OCI-LY3 (cell line): Measurements from ENCODE around the gene SMYD1.

ENCODE experiments used
- H2AFZ ChIP-seq: fragments of 200-600, 300-600 bp; shearing (Covaris generic); 2 replicates; pipeline ENCODE4 v1.6.0; 2014; ENCODE audit warnings: antibody characterized with exemption, low read depth, low read length
- H3K27ac ChIP-seq: fragments of 200-600, 300-600 bp; sonication (generic); 2 replicates; pipeline ENCODE4 v1.5.1; 2014; ENCODE audit warnings: mild to moderate bottlenecking, low read length, moderate library complexity, mixed read lengths
- H3K27me3 ChIP-seq: fragments of 200-600, 300-600 bp; sonication (generic); 2 replicates; pipeline ENCODE4 v1.6.1; 2014; ENCODE audit warnings: low read depth, low read length, mixed read lengths
- H3K36me3 ChIP-seq: fragments of 200-600, 300-600 bp; sonication (generic); replicated peaks from 2 replicates; pipeline ENCODE3; 2014; ENCODE audit warnings: low read depth, low read length, mixed read lengths
- H3K4me1 ChIP-seq: fragments of 300-600, 200-600 bp; sonication (generic); 2 replicates; pipeline ENCODE4 v1.6.1; 2014; ENCODE audit warnings: low read length, mixed read lengths
- H3K4me2 ChIP-seq: fragments of 200-600, 300-600 bp; sonication (generic); 2 replicates; pipeline ENCODE4 v1.6.1; 2014; ENCODE audit warnings: low read length, mixed read lengths
- H3K4me3 ChIP-seq: fragments of 300-600, 200-600 bp; sonication (generic); 2 replicates; pipeline ENCODE4 v1.5.1; 2014; ENCODE audit warnings: antibody characterized with exemption, mild to moderate bottlenecking, low read length, moderate library complexity
- H3K79me2 ChIP-seq: fragments of 300-600, 200-600 bp; shearing (Covaris generic); 2 replicates; pipeline ENCODE4 v1.6.1; 2014; ENCODE audit warnings: mild to moderate bottlenecking, low read length, mixed read lengths
- H3K9ac ChIP-seq: fragments of 300-600, 200-600 bp; shearing (Covaris generic); 2 replicates; pipeline ENCODE4 v1.6.0; 2014; ENCODE audit warnings: mild to moderate bottlenecking, low read length, moderate library complexity
- H3K9me3 ChIP-seq: fragments of 200-600, 300-600 bp; shearing (Covaris generic); 2 replicates; pipeline ENCODE4 v1.6.1; 2014; ENCODE audit warnings: low read length, mixed read lengths; ENCODE audit not compliant: insufficient read depth
- H4K20me1 ChIP-seq: fragments of 200-600, 300-600 bp; sonication (generic); 2 replicates; pipeline ENCODE4 v1.6.1; 2016; ENCODE audit warnings: low read length, mixed read lengths; ENCODE audit not compliant: insufficient read depth
- EZH2phosphoT487 ChIP-seq: fragments of 200-600 bp; shearing (Covaris generic); IDR thresholded peaks from 2 replicates; pipeline ENCODE4 v1.6.1; 2018; ENCODE audit warnings: antibody characterized with exemption, mixed run types, low read depth
- TF ChIP-seq, protein P1 (sequence below): fragments of 200-600, 300-600 bp; sonication (generic); IDR thresholded peaks from 2 replicates; pipeline ENCODE4 v1.5.1; 2014; ENCODE audit warnings: antibody characterized with exemption, low read length, low read depth

SMYD1 gene

DNA sequence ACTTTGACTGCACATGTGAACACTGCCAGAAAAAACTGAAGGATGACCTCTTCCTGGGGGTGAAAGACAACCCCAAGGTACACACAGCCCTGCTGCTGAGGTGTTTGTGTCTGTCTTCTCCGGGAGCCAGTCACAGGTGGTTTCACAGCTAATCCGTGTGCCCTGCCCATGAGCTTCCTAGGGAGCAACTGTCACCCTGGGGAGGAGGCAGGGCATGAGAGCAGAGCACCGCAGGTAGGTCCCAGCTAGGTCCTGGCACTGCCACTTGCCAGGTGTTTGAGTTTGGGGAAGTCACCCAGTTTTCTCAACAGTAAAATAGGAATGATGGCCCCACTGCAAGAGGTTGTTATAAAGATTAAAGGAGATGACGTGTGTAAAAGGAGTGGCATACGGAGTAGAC lies 29.1 kb downstream of the SMYD1 start:
- Histone ChIP-seq H4K20me1 (no peaks in the 10 kb centered on the region), H3K9me3 (no peaks in the 10 kb centered on the region), H3K4me3 (no peak overlapping the region), H3K27ac (no peak overlapping the region), H2AFZ (no peak overlapping the region), H3K4me2 (no peak overlapping the region), H3K4me1 (no peaks in the 10 kb centered on the region), H3K9ac (no peak overlapping the region), H3K36me3 (no peaks in the 10 kb centered on the region), H3K79me2 (no peaks in the 10 kb centered on the region), H3K27me3 (no peaks in the 10 kb centered on the region; the same call in 1 of the 2 replicates)
- TF ChIP-seq, protein P1, sequence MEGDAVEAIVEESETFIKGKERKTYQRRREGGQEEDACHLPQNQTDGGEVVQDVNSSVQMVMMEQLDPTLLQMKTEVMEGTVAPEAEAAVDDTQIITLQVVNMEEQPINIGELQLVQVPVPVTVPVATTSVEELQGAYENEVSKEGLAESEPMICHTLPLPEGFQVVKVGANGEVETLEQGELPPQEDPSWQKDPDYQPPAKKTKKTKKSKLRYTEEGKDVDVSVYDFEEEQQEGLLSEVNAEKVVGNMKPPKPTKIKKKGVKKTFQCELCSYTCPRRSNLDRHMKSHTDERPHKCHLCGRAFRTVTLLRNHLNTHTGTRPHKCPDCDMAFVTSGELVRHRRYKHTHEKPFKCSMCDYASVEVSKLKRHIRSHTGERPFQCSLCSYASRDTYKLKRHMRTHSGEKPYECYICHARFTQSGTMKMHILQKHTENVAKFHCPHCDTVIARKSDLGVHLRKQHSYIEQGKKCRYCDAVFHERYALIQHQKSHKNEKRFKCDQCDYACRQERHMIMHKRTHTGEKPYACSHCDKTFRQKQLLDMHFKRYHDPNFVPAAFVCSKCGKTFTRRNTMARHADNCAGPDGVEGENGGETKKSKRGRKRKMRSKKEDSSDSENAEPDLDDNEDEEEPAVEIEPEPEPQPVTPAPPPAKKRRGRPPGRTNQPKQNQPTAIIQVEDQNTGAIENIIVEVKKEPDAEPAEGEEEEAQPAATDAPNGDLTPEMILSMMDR, result no peak
- TF ChIP-seq EZH2phosphoT487, result no peak

DNA sequence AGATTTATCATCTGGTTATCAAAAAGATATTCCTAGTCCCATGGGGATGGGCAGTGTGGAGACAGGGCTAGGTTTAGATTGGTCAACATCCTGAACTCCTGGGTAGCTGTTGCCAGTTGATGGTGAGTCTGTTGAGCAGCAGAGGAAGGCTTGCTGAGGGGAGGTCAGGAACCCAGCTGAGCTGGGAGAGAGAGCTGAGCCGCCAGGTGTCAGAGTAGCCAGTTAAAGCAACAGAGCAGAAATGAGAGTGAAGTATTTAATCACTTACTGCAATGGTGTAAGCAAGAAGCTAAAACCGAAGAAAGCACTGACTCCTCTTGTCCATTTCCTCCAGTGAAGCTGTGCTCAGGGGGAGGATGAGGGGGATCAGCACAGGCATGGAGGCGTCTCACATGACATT lies 29.6 kb downstream of the SMYD1 start:
- peaks cover under 1% of the 10 kb centered on the region; the same call in 1 of the 2 replicates for H3K27me3 ChIP-seq
- no peaks in the 10 kb centered on the region for H3K9me3 ChIP-seq
- TF ChIP-seq EZH2phosphoT487, result no peak
- TF ChIP-seq, protein P1, result no peak
- no peaks in the 10 kb centered on the region for H3K79me2 ChIP-seq
- H2AFZ ChIP-seq, result no peak overlapping the region
- H3K4me3 ChIP-seq, result no peak overlapping the region
- H3K4me2 ChIP-seq, result no peak overlapping the region
- no peak overlapping the region for H3K9ac ChIP-seq
- no peaks in the 10 kb centered on the region for H3K36me3 ChIP-seq
- no peak overlapping the region for H3K27ac ChIP-seq
- H3K4me1 ChIP-seq, result no peaks in the 10 kb centered on the region
- no peaks in the 10 kb centered on the region for H4K20me1 ChIP-seq

DNA sequence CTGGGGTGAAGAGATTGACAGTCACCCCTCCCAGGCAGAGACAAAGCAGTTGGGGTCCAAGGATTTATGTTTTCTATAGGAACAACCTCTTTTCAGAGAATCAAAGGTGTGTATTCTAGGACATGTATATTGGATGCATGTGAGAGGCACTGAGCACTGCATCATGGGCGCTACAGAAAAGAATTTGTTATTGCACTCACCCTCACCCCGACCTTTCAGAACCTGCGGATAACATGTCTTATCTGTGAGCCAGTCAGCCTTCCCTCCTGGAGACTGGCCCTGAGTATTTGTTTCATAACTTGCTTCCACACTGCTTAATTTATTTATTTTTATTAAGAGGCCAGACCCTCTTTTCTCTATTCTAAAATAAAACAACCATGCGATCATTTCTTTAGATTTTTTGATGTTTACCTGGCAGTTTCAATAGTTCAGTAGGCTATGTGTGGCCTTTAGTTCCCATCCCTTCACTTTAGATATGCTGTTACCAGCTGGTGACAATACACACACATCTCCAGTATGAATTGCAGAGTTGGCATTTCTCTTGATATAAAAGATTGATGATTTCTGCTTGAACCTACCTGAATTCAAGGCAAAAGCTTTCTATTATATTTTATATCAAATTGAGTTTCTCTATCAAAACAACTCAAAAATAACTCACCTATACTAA lies 30.4 kb downstream of the SMYD1 start:
- no peaks in the 10 kb centered on the region for H3K36me3 ChIP-seq
- no peak overlapping the region for H3K4me2 ChIP-seq
- no peak overlapping the region for H3K4me3 ChIP-seq
- no peak overlapping the region for H3K9ac ChIP-seq
- H3K79me2 ChIP-seq, result no peaks in the 10 kb centered on the region
- no peaks in the 10 kb centered on the region for H3K9me3 ChIP-seq
- H3K4me1 ChIP-seq, result no peaks in the 10 kb centered on the region
- no peak overlapping the region for H2AFZ ChIP-seq
- TF ChIP-seq, protein P1, result no peak
- TF ChIP-seq EZH2phosphoT487, result no peak
- no peaks in the 10 kb centered on the region for H4K20me1 ChIP-seq
- H3K27me3 ChIP-seq, result peaks cover 7% of the 10 kb centered on the region; the same call in 1 of the 2 replicates
- no peak overlapping the region for H3K27ac ChIP-seq

DNA sequence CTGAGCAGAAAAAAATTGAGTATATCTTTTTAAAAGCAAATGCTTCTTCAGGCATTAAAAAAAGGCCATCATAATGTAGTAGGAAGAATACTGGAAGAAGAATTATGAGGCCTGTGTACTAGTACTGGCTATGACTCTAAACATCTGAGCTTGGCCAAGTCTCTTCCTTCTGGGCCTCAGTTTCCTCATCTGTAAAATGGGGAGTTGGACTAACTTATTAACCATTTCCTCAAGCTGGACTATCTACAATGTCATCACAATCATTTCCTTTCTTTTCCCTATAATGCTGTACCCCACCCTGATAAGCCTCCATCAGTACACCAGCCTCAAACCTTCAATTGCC lies 30.9 kb downstream of the SMYD1 start:
- H2AFZ ChIP-seq, result no peak overlapping the region
- no peaks in the 10 kb centered on the region for H4K20me1 ChIP-seq
- no peak overlapping the region for H3K4me2 ChIP-seq
- peaks cover 7% of the 10 kb centered on the region; the same call in 1 of the 2 replicates for H3K27me3 ChIP-seq
- H3K4me3 ChIP-seq, result no peak overlapping the region
- H3K9ac ChIP-seq, result no peak overlapping the region
- no peak overlapping the region for H3K27ac ChIP-seq
- no peaks in the 10 kb centered on the region for H3K79me2 ChIP-seq
- no peaks in the 10 kb centered on the region for H3K4me1 ChIP-seq
- H3K9me3 ChIP-seq, result no peaks in the 10 kb centered on the region
- TF ChIP-seq, protein P1, result no peak
- TF ChIP-seq EZH2phosphoT487, result no peak
- no peaks in the 10 kb centered on the region for H3K36me3 ChIP-seq
